ENCODE measurements around the gene HMGXB4.

- TF ChIP-seq, protein P1, sequence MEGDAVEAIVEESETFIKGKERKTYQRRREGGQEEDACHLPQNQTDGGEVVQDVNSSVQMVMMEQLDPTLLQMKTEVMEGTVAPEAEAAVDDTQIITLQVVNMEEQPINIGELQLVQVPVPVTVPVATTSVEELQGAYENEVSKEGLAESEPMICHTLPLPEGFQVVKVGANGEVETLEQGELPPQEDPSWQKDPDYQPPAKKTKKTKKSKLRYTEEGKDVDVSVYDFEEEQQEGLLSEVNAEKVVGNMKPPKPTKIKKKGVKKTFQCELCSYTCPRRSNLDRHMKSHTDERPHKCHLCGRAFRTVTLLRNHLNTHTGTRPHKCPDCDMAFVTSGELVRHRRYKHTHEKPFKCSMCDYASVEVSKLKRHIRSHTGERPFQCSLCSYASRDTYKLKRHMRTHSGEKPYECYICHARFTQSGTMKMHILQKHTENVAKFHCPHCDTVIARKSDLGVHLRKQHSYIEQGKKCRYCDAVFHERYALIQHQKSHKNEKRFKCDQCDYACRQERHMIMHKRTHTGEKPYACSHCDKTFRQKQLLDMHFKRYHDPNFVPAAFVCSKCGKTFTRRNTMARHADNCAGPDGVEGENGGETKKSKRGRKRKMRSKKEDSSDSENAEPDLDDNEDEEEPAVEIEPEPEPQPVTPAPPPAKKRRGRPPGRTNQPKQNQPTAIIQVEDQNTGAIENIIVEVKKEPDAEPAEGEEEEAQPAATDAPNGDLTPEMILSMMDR (IDR thresholded peaks at IDR 0.05; ENCODE audit: low read depth, low read length, poor library complexity, severe bottlenecking): no peak
- TF ChIP-seq EZH2phosphoT487 (IDR thresholded peaks at IDR 0.05; ENCODE audit: borderline replicate concordance, low read length): no peak
Observed at GRCh38 chr22:35332278-35332677, 75.0 kb downstream of the HMGXB4 start.

Data from DOHH2 (cell line).